ENCODE results near the gene NCEH1. TPM values are rescaled to one million over a fixed set of nuclear protein-coding genes. Genes with fewer than 3 reads are reported as not detected.
"Not testable (repeated sequence)": the region's sequence is repeated elsewhere in the genome, so short reads cannot be mapped to it uniquely, and the experiment has no call there.

NCEH1 gene
- total RNA-seq, 1 donor from 2014 or later: 6.5 TPM

- Mint-ChIP-seq H3K27ac (ENCODE audit: unreplicated experiment) (no peak overlapping the region), H3K27me3 (ENCODE audit: low read depth) (no peaks in the 10 kb centered on the region), H3K9me3 (ENCODE audit: low read depth) (no peaks in the 10 kb centered on the region), H3K4me3 (ENCODE audit: unreplicated experiment) (no peak overlapping the region), H3K4me1 (ENCODE audit: low read depth) (peaks cover 25% of the 10 kb centered on the region), H3K36me3 (ENCODE audit: low read depth) (no peaks in the 10 kb centered on the region)
- no peak for TF ChIP-seq CTCF (IDR thresholded peaks at IDR 0.05)
- no peak for DNase-seq (ENCODE audit: low spot score)
These were observed 5.7 kb downstream of the NCEH1 start for GRCh38 chr3:172705170-172705569.

- no peak for DNase-seq (ENCODE audit: low spot score)
- Mint-ChIP-seq H3K27ac (ENCODE audit: unreplicated experiment) (no peak overlapping the region), H3K36me3 (ENCODE audit: low read depth) (no peaks in the 10 kb centered on the region), H3K9me3 (ENCODE audit: low read depth) (no peaks in the 10 kb centered on the region), H3K27me3 (ENCODE audit: low read depth) (no peaks in the 10 kb centered on the region), H3K4me1 (ENCODE audit: low read depth) (peaks cover 23% of the 10 kb centered on the region), H3K4me3 (ENCODE audit: unreplicated experiment) (no peak overlapping the region)
- TF ChIP-seq CTCF (IDR thresholded peaks at IDR 0.05): no peak
These were observed 6.9 kb downstream of the NCEH1 start for GRCh38 chr3:172704001-172704400.

- H3K9me3 Mint-ChIP-seq (ENCODE audit: low read depth); H3K27ac Mint-ChIP-seq (ENCODE audit: unreplicated experiment); H3K36me3 Mint-ChIP-seq (ENCODE audit: low read depth); H3K27me3 Mint-ChIP-seq (ENCODE audit: low read depth); H3K4me3 Mint-ChIP-seq (ENCODE audit: unreplicated experiment); DNase-seq (ENCODE audit: low spot score): not testable (repeated sequence)
- peaks cover 12% of the 10 kb centered on the region for H3K4me1 Mint-ChIP-seq (ENCODE audit: low read depth)
These were observed 8.1 kb downstream of the NCEH1 start for GRCh38 chr3:172702731-172703130.

- no peak for TF ChIP-seq CTCF (IDR thresholded peaks at IDR 0.05)
- H3K27me3 Mint-ChIP-seq (ENCODE audit: low read depth): no peaks in the 10 kb centered on the region
- no peaks in the 10 kb centered on the region for H3K9me3 Mint-ChIP-seq (ENCODE audit: low read depth)
- no peak overlapping the region for H3K4me3 Mint-ChIP-seq (ENCODE audit: unreplicated experiment)
- no peaks in the 10 kb centered on the region for H3K36me3 Mint-ChIP-seq (ENCODE audit: low read depth)
- H3K27ac Mint-ChIP-seq (ENCODE audit: unreplicated experiment): no peak overlapping the region
- H3K4me1 Mint-ChIP-seq (ENCODE audit: low read depth): peaks cover 11% of the 10 kb centered on the region
- DNase-seq (ENCODE audit: low spot score): no peak
These were observed 8.6 kb downstream of the NCEH1 start for GRCh38 chr3:172702256-172702655.

GRCh38 chr3:172701751-172702150, 9.1 kb downstream of the NCEH1 start:
- DNase-seq (ENCODE audit: low spot score): no peak
- TF ChIP-seq CTCF (IDR thresholded peaks at IDR 0.05): no peak
- Mint-ChIP-seq H3K36me3 (ENCODE audit: low read depth) (no peaks in the 10 kb centered on the region), H3K4me3 (ENCODE audit: unreplicated experiment) (no peak overlapping the region), H3K4me1 (ENCODE audit: low read depth) (peaks cover 11% of the 10 kb centered on the region), H3K9me3 (ENCODE audit: low read depth) (no peaks in the 10 kb centered on the region), H3K27me3 (ENCODE audit: low read depth) (no peaks in the 10 kb centered on the region), H3K27ac (ENCODE audit: unreplicated experiment) (no peak overlapping the region)

- no peak overlapping the region for H3K27ac Mint-ChIP-seq (ENCODE audit: unreplicated experiment)
- H3K27me3 Mint-ChIP-seq (ENCODE audit: low read depth): no peaks in the 10 kb centered on the region
- H3K4me3 Mint-ChIP-seq (ENCODE audit: unreplicated experiment): no peak overlapping the region
- no peak for TF ChIP-seq CTCF (IDR thresholded peaks at IDR 0.05)
- peaks cover 11% of the 10 kb centered on the region for H3K4me1 Mint-ChIP-seq (ENCODE audit: low read depth)
- no peaks in the 10 kb centered on the region for H3K9me3 Mint-ChIP-seq (ENCODE audit: low read depth)
- no peak for DNase-seq (ENCODE audit: low spot score)
- H3K36me3 Mint-ChIP-seq (ENCODE audit: low read depth): no peaks in the 10 kb centered on the region
These were observed 9.9 kb downstream of the NCEH1 start for GRCh38 chr3:172700936-172701455.
